ENCODE measurements around the gene ACTR3.

- TF ChIP-seq CTCF (IDR thresholded peaks at IDR 0.05; ENCODE audit: borderline replicate concordance, extremely low read depth, low read length, poor library complexity, severe bottlenecking) (no peak), EZH2 (IDR thresholded peaks at IDR 0.05; ENCODE audit: borderline replicate concordance, low read depth, low read length, severe bottlenecking) (no peak)
Measured at GRCh38 chr2:114010001-114010400, 120.1 kb downstream of the ACTR3 start.

All from DND-41 (cell line).